Activated CD8-positive, alpha-beta T cell treated with anti-CD3 and anti-CD28 coated beads, Interleukin-2, amount 10 ng/mL, durations not matched to agents 7 days and 5 days (primary cell): ENCODE measurements around the gene PSG6. TPM values are rescaled to one million over a fixed set of nuclear protein-coding genes. Genes with fewer than 3 reads are reported as not detected.
"Not testable (repeated sequence)": the region's sequence is repeated elsewhere in the genome, so short reads cannot be mapped to it uniquely, and the experiment has no call there.

Experiments used
- ATAC-seq: fragments of 150-1000 bp; cut with Tn5 transposase; one replicate; pipeline ENCODE4 v1.10.0; 2021; ENCODE audit warnings: moderate library complexity
- CTCF ChIA-PET: fragments of 350-600 bp; sonication (Branson Sonifier 250); formaldehyde crosslinking; loops from one replicate; lab custom pipeline; 2021; ENCODE audit warnings: antibody characterized with exemption; lab: Charles Lee
- POLR2A ChIA-PET: fragments of 350-600 bp; sonication (Branson Sonifier 250); formaldehyde crosslinking; loops from one replicate; lab custom pipeline; 2021; ENCODE audit warnings: antibody characterized with exemption; lab: Charles Lee
- DNase-seq: peaks from one replicate; pipeline ENCODE4 v3.0.0-alpha.2; 2020
- H3K27ac Mint-ChIP-seq: one replicate; pipeline ENCODE4 v1.8.0; 2021; ENCODE audit warnings: mild to moderate bottlenecking, mixed read lengths
- H3K27me3 Mint-ChIP-seq: one replicate; pipeline ENCODE4 v1.8.0; 2021; ENCODE audit warnings: low read depth, mixed read lengths
- H3K36me3 Mint-ChIP-seq: one replicate; pipeline ENCODE4 v1.8.0; 2021; ENCODE audit warnings: low read depth, mixed read lengths
- H3K4me1 Mint-ChIP-seq: one replicate; pipeline ENCODE4 v1.8.0; 2021; ENCODE audit warnings: low read depth, mixed read lengths
- H3K4me3 Mint-ChIP-seq: one replicate; pipeline ENCODE4 v1.8.0; 2021; ENCODE audit warnings: mild to moderate bottlenecking, mixed read lengths
- H3K9me3 Mint-ChIP-seq: one replicate; pipeline ENCODE4 v1.8.0; 2022; ENCODE audit warnings: mixed read lengths; ENCODE audit not compliant: insufficient read depth
- total RNA-seq, 2 experiments: library from RNA; stranded (reverse); gene quantifications; one replicate each; pipeline ENCODE4 v1.2.3, GENCODE V29; 2021

The PSG6 gene
- total RNA-seq, 2 experiments from 2014 or later = not detected

GRCh38 chr19:42900561-42900960 is 17.1 kb downstream of the PSG6 start:
- POLR2A ChIA-PET, H3K27me3 Mint-ChIP-seq, H3K9me3 Mint-ChIP-seq, H3K4me3 Mint-ChIP-seq, DNase-seq, CTCF ChIA-PET, ATAC-seq, H3K4me1 Mint-ChIP-seq, H3K27ac Mint-ChIP-seq, H3K36me3 Mint-ChIP-seq: not testable (repeated sequence)

- DNase-seq, H3K27me3 Mint-ChIP-seq, POLR2A ChIA-PET, H3K4me3 Mint-ChIP-seq, H3K27ac Mint-ChIP-seq, CTCF ChIA-PET, H3K9me3 Mint-ChIP-seq, H3K36me3 Mint-ChIP-seq, H3K4me1 Mint-ChIP-seq, ATAC-seq: not testable (repeated sequence)
These were observed 18.0 kb downstream of the PSG6 start for GRCh38 chr19:42899674-42900073.

- H3K4me1 Mint-ChIP-seq, CTCF ChIA-PET, H3K27ac Mint-ChIP-seq, H3K27me3 Mint-ChIP-seq, H3K4me3 Mint-ChIP-seq, DNase-seq, POLR2A ChIA-PET, H3K9me3 Mint-ChIP-seq, ATAC-seq, H3K36me3 Mint-ChIP-seq: not testable (repeated sequence)
These were observed 18.6 kb downstream of the PSG6 start for GRCh38 chr19:42899110-42899509.

- CTCF ChIA-PET, H3K27ac Mint-ChIP-seq, DNase-seq: not testable (repeated sequence)
These were observed 19.0 kb downstream of the PSG6 start for GRCh38 chr19:42898656-42899055.

GRCh38 chr19:42897729-42898128 is 20.0 kb downstream of the PSG6 start:
- H3K27ac Mint-ChIP-seq, ATAC-seq, H3K9me3 Mint-ChIP-seq, H3K4me1 Mint-ChIP-seq, CTCF ChIA-PET, H3K36me3 Mint-ChIP-seq, H3K4me3 Mint-ChIP-seq, H3K27me3 Mint-ChIP-seq, POLR2A ChIA-PET, DNase-seq: not testable (repeated sequence)

More at GRCh38 chr19:42898656-42899055, 19.0 kb downstream of the PSG6 start:
- ATAC-seq, H3K36me3 Mint-ChIP-seq, H3K9me3 Mint-ChIP-seq, H3K27me3 Mint-ChIP-seq, H3K4me3 Mint-ChIP-seq, POLR2A ChIA-PET, H3K4me1 Mint-ChIP-seq: not testable (repeated sequence)

GRCh38 chr19:42890446-42890845 is 27.2 kb downstream of the PSG6 start:
- H3K27me3 Mint-ChIP-seq, POLR2A ChIA-PET, ATAC-seq, CTCF ChIA-PET, H3K36me3 Mint-ChIP-seq, DNase-seq, H3K4me3 Mint-ChIP-seq, H3K27ac Mint-ChIP-seq, H3K4me1 Mint-ChIP-seq, H3K9me3 Mint-ChIP-seq: not testable (repeated sequence)

- H3K27me3 Mint-ChIP-seq, H3K36me3 Mint-ChIP-seq, ATAC-seq, DNase-seq, POLR2A ChIA-PET, H3K4me3 Mint-ChIP-seq, CTCF ChIA-PET, H3K4me1 Mint-ChIP-seq, H3K9me3 Mint-ChIP-seq, H3K27ac Mint-ChIP-seq: not testable (repeated sequence)
These were observed 29.7 kb downstream of the PSG6 start for GRCh38 chr19:42887876-42888445.

GRCh38 chr19:42882730-42883129 is 35.0 kb downstream of the PSG6 start:
- H3K4me1 Mint-ChIP-seq, H3K36me3 Mint-ChIP-seq, H3K27me3 Mint-ChIP-seq, H3K9me3 Mint-ChIP-seq, H3K4me3 Mint-ChIP-seq, DNase-seq, ATAC-seq, POLR2A ChIA-PET, CTCF ChIA-PET, H3K27ac Mint-ChIP-seq: not testable (repeated sequence)

- CTCF ChIA-PET = not testable (repeated sequence)
These were observed 35.7 kb downstream of the PSG6 start for GRCh38 chr19:42882010-42882409.

GRCh38 chr19:42881279-42881678 is 36.4 kb downstream of the PSG6 start:
- H3K36me3 Mint-ChIP-seq, H3K4me1 Mint-ChIP-seq, H3K4me3 Mint-ChIP-seq, H3K27ac Mint-ChIP-seq, CTCF ChIA-PET, H3K9me3 Mint-ChIP-seq, H3K27me3 Mint-ChIP-seq, DNase-seq, ATAC-seq, POLR2A ChIA-PET: not testable (repeated sequence)

More at GRCh38 chr19:42882010-42882409, 35.7 kb downstream of the PSG6 start:
- POLR2A ChIA-PET, H3K4me1 Mint-ChIP-seq, H3K9me3 Mint-ChIP-seq, H3K36me3 Mint-ChIP-seq, ATAC-seq, H3K27me3 Mint-ChIP-seq, H3K4me3 Mint-ChIP-seq, H3K27ac Mint-ChIP-seq, DNase-seq: not testable (repeated sequence)

- ATAC-seq, H3K27ac Mint-ChIP-seq, H3K4me3 Mint-ChIP-seq, H3K27me3 Mint-ChIP-seq, POLR2A ChIA-PET, DNase-seq, H3K9me3 Mint-ChIP-seq, H3K4me1 Mint-ChIP-seq, H3K36me3 Mint-ChIP-seq, CTCF ChIA-PET: not testable (repeated sequence)
These were observed 37.1 kb downstream of the PSG6 start for GRCh38 chr19:42880621-42881020.

- no peaks in the 10 kb centered on the region for H3K36me3 Mint-ChIP-seq
- H3K27me3 Mint-ChIP-seq = no peaks in the 10 kb centered on the region
- no peaks in the 10 kb centered on the region for H3K9me3 Mint-ChIP-seq
- ChIA-PET POLR2A (no interaction called here), CTCF (no interaction called here)
- no peak within 1 kb of the TSS for H3K27ac Mint-ChIP-seq
- ATAC-seq (no peak), DNase-seq (no peak)
- no peaks in the 10 kb centered on the region for H3K4me1 Mint-ChIP-seq
- no peak within 1 kb of the TSS for H3K4me3 Mint-ChIP-seq
These were observed 38.1 kb downstream of the PSG6 start, which contains the start of gene PSG1 for GRCh38 chr19:42879613-42880012. Gene PSG1, minus strand, starts transcription at chr19:42879713. Its CDS starts 132 bp downstream, at chr19:42879581.

GRCh38 chr19:42876596-42876995 is 41.1 kb downstream of the PSG6 start:
- H3K4me1 Mint-ChIP-seq, H3K9me3 Mint-ChIP-seq, H3K36me3 Mint-ChIP-seq, H3K27me3 Mint-ChIP-seq, CTCF ChIA-PET, H3K4me3 Mint-ChIP-seq, H3K27ac Mint-ChIP-seq, ATAC-seq, DNase-seq: not testable (repeated sequence)
- POLR2A ChIA-PET = interaction anchor here (0.6 kb wide), 1 partner anchor 24 kb away, joined by 4 read pairs; no protein-coding TSS in a partner anchor
